Endometrial microvascular endothelial cells (primary cell): ENCODE data around the gene OAS2. TPM values are rescaled to one million over a fixed set of nuclear protein-coding genes. Genes with fewer than 3 reads are reported as not detected.

Source experiments
- in situ Hi-C: cut with HindIII; loops from 2 replicates; pipeline ENCODE4 v1.10.0; 2017; ENCODE audit warnings: low sequenced_read_pairs, low pct_unique_long_range_greater_than_20kb; ENCODE audit errors: inconsistent ontology term
- total RNA-seq: library from RNA; depleted of rRNA; stranded (reverse); fragments of >200 nt; gene quantifications from one replicate; pipeline ENCODE4 v1.2.3, GENCODE V29; 2015; ENCODE audit errors: inconsistent ontology term

Gene OAS2
- total RNA-seq, 1 donor from 2014 or later, result 50.3 TPM

DNA sequence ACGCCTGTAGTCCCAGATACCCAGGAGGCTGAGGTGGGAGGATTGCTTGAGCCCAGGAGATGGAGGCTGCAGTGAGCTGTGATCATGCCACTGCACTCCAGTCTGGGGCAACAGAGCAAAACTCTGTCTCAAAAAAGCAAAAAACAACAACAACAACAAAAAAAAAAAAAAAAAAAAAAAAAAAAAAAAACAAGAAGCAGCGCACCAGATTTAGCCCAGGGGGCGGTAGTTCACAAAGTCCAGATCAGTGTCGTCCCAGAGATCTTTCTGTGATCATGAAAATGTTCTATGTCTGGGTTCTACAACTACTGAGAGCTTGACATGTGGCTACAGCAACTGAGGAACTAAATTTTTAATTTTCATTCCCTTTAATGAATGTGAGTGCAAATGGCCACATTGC lies 27.4 kb downstream of the OAS2 start:
- in situ Hi-C loops, result no loop called here

DNA sequence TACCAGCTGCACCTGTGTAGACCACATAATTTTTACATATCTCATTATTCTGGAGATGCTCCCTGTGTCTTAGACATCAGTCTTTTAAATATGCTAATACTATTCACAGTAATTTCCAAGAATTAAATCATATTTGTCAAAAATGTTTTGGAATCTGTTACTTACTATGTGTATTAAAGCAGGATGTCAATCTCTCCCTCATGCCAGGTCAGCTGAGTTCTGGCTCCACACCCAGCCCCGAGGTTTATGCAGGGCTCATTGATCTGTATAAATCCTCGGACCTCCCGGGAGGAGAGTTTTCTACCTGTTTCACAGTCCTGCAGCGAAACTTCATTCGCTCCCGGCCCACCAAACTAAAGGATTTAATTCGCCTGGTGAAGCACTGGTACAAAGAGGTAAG lies 27.9 kb downstream of the OAS2 start:
- in situ Hi-C loops, result no loop called here

DNA sequence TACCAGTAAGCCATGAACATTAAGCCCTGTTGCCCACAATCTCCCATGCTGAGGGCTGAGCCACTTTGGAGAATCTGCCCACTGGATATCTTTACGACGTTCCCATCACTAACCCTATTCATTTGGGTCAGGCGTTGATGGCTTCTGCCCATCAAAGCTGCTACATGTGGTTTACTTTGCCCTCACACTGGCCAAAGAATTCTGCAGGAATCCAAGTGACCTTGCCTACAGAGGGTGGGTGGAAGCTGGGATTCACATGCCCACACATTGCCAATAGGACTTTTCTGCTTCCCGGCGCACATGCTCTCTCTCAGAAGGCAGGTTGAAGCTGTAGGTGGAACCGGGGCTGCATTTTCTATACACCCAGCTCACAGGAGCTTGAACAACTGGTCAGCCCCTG lies 28.3 kb downstream of the OAS2 start:
- in situ Hi-C loops, result no loop called here

DNA sequence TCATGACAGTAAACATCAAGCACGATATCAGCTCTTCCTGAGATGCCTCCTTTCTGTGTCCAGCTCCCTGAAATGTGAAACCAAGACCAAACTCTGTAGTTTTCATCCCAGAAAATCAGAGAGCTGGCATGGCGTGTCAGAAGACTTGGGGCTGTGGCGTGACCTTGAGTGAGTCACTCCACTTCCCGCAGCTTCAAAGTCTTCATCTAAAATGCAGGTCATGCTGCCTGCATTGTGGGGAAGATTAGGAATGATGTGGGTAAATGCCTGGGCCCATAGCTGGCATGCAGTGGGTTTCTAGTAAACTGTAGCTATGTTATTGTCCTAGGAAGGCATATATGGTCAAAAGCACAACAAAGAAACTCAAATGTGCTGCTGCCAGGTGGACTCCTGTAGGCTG lies 28.8 kb downstream of the OAS2 start:
- in situ Hi-C loops, result no loop called here

DNA sequence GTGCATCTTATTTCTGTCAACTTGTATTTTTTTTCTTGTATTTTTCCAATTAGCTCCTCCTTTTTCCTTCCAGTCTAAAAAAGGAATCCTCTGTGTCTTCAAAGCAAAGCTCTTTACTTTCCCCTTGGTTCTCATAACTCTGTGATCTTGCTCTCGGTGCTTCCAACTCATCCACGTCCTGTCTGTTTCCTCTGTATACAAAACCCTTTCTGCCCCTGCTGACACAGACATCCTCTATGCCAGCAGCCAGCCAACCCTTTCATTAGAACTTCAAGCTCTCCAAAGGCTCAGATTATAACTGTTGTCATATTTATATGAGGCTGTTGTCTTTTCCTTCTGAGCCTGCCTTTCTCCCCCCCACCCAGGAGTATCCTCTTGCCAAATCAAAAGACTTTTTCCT lies 32.4 kb downstream of the OAS2 start:
- in situ Hi-C loops, result no loop called here

DNA sequence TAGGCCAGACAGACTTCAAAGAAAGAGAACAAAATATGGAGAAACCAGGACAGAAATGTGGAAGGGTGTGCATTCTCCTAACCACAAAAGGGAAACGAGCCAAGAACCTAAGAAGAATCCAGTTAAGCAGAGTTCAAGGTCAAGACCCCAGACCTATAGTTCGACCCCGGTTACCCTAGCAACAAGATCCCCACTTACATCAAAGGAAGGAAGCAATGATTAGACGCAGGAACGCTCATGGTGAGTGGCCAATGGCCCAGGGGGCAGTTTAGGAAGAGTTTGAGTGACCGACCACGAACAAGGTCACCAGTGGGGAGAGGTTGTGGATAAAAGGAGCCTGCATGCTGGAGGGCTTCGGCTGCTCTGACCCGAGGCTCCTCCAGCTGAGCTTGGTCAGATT lies 36.2 kb downstream of the OAS2 start:
- in situ Hi-C loops, result no loop called here

DNA sequence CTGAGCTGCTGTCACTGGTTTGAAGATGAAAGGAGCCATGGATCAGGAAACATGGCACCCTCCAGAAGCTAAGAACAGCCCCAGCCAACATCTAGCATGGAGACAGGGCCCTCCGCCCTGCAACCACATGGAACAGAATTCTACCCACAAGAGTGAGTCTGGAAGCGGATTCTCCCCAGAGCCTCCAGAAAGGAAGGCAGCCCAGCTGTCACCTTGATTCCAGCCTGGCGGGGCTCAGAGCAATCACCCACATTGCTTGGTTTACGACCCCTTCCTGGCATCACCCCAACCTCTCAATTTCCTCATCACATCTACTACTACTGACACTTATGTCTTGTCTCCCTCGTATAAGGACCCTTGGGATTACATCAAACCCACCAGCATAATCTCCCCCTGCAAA lies 38.5 kb downstream of the OAS2 start:
- in situ Hi-C loops, result no loop called here

DNA sequence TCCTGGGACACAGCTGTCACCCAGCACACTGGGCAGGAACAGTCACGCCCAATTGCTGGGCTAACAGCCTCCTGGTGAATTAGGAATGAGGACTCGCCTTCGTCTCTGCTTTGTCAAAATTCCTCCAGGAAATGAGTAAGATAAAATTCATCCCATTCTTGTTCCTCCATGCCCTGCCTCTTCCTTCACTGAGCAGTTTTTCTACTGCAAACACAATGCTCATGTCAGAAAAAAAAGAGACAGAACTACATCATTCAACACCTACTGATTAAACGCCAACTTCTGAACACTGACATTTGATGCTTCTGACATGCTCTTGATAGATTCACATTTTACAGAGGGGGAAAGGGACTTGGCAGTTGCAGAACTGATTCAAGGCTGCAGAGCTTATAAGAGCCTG lies 40.7 kb downstream of the OAS2 start:
- in situ Hi-C loops, result no loop called here

DNA sequence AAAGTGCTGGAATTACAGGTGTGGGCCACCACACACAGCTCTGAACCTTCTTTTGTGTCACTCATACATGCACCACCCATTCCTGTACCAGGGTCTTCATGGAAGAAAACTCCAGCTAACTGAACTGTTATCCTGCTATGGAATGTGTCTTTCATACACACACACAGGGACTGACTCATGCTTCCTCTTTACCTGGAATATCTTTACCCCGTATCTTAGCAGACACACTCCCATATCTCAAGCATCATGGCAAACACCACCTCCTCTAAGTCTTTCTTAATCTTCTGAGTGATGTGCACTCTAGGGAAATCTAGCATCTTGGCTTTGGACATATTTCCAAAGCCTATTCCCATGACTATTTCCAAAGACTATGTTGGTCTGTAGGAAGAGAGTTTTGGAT lies 43.2 kb downstream of the OAS2 start:
- in situ Hi-C loops, result no loop called here

DNA sequence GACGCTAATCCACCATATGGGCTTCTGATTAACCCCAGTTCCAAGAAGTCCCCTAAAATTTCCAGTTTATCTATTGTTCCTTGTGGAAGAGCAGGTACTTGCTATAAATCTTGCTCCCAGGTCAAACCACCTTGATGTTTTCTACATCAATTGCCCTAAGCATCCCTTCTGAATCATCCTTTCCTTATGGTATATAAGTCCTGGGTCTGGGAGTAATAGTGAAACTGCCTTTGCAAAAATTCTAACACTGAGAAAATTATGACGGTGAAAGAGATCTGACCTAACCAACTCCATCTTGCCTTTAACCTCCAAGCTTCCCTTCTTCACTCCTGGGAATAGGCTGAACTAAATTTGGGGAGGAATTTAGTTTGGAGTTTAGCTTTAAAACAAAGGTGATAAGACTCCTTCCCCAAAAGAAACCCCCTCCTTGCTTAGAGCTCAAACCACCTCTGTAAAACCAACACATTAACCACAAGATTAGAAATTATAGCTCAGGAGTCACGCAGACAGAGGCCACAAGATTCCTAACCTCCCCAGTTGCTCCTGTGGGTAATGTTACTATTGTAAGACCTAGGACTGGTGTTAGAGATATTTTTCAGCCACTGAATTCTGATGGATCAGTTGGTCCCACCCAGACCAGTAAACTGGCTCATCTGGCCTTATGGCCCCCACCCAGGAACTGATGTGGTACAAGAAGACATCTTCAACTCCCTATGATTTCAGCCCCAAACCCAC lies 44.4 kb downstream of the OAS2 start:
- in situ Hi-C loops, result no loop called here

DNA sequence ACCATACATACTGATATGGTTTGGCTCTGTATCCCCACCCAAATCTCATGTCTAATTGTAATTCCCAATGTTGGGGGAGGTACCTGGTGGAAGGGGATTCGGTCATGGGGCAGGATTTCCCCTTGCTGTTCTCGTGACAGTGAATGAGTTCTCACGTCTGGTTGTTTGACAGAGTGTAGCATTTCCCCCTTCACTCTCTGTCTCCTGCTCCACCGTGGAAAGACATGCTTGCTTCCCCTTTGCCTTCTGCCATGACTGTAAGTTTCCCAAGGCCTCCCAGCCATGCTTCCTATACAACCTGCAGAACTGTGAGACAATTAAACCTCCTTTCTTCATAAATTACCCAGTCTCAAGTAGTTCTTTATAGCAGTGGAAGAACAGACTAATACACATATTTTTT lies 49.4 kb downstream of the OAS2 start:
- in situ Hi-C loops, result no loop called here

DNA sequence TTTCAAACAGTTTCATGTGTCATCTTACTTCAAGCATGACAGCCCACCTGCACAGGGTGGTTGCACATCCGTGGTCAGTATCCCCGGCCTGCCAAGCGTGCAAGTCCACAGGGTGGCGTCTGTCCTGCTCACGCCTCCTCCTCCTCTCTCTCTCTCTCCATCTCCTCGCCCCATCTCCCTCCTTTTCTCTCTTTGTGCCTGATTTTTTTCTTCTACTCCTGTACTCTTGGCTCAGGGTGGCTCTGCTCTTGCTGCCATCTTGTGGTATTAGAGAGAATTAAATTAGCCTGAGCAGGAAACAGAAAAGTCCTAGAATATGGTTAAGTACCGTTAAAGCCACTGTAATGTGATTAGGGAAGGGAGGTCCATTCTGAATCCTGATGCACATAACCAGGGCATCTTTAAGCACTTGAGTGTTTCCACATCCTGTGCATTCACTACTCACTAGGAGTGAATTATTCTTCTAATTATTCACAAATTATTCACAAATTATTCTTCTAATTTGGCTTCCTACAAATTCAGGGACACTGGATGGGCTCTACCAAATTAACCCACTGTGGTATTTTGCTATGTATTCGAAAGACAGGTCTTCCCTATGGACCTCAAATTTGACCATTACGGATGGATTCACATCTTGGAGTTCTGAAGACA lies 52.7 kb downstream of the OAS2 start:
- in situ Hi-C loops, result no loop called here

DNA sequence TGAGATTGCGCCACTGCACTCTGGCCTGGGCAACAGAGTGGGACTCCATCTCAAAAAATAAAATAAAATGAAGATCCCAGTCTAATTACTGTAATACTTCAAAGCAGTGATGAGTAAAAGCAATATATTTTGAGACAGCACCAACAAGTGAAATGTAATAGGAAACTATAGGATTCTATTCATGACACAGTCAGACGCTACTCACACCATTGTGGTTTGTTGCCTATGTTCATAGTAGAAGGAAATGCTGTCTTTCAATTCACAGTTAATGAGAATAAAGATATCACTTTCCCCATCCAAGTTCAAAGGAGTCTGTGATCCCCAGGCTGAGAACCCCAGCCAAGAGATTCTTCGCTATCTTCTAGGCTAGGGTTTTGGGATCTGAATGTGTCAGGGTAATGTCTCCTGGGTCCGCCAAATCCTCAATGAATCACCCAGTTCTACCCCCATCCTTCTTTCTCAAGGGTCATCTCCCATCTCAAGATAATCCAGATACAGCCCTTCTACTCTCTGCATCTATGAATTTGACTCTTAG lies 61.7 kb downstream of the OAS2 start:
- in situ Hi-C loops, result no loop called here

DNA sequence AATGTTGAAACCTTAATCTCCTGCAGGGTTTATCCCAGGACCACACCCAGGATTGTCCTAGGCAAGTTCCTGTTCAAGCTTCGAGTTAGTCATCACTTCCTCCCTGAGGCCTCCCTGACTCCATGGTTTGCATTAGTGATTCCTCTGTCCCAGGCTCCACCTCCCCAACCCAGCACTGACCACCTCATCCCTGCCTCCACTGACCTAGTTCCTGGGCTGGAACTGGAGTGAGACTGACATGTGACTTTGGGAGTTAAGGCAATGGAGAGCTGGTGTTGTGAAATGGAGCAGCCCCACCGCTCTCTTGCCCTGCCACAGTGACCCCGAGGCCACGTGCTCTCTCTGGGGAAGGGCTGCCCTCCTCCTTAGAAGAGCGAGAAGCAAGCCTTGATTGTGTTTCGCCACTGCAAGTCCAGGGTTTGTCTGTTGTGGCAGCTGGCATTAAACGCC lies 62.4 kb downstream of the OAS2 start:
- in situ Hi-C loops, result no loop called here

DNA sequence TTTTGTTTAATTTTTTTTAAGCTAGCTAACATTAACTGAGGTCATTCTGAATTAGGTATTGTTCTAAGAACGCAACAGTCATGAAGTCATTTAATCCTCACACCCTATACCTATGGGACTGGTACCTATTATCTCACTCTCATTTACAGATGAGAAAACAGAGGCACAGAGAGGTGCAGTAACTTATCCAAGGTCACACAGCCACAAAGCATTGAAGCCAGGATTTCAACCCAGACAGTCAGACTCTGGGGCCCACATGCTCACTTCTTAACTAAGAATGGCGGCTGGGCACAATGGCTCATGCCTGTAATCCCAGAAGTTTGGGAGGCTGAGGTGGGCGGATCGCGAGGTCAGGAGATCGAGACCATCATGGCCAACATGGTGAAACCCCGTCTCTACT lies 63.2 kb downstream of the OAS2 start:
- in situ Hi-C loops, result no loop called here

DNA sequence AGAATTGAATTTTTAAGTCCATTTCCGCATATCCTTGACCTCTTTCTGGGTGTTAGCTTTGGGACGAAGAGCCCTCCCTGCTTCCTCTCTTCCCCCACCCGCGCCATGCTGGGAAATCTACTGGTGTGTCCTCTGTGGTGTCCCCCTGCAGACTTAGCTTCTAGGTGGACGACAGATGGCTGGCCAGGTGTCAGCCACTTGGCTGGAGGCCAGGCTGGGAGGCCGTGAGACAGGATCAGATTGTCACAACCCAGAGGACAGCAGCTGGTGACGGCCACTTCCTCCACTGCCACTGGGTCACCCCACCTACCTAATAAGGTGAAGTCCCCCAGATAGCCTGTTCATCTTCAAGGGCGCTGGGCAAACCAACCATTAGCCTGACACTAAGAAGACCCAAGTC lies 64.9 kb downstream of the OAS2 start:
- in situ Hi-C loops, result no loop called here

DNA sequence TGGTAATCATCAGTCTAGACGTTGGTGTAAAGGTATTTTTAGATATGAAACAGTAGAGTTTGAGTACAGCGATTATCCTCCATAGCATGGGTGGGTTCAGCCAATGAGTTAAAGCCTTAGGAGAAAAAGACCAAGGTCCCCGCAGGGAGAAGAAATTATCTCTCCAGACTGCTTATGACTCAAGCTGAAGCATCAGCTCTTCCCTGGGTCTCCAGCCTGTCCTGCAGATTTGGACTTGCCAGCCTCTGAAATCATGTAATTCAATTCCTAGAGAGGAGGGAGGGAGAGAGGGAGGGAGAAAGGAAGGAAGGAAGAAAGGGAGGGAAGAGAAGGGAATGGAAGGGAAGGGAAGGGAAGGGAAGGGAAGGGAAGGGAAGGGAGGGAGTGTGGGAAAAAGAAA lies 66.2 kb downstream of the OAS2 start:
- in situ Hi-C loops, result no loop called here

DNA sequence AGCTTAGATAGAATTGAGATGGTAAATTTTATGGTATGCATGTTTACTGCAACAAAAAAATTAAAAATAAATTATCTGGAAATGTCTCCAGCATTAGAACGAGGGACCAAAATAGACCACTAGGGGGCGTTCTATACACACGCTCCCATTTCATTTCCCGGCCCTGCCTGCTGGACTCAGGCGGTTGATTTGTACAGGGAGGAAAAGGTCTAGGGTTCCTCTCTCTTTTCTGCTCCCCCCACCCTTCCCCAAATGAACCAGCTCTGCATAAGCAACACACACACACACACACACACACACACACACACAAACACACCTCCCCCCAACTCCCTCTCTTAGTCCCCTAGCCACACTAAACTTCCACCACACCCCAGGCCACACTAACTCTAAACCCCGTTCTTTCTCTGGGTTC lies 70.4 kb downstream of the OAS2 start:
- in situ Hi-C loops, result no loop called here

DNA sequence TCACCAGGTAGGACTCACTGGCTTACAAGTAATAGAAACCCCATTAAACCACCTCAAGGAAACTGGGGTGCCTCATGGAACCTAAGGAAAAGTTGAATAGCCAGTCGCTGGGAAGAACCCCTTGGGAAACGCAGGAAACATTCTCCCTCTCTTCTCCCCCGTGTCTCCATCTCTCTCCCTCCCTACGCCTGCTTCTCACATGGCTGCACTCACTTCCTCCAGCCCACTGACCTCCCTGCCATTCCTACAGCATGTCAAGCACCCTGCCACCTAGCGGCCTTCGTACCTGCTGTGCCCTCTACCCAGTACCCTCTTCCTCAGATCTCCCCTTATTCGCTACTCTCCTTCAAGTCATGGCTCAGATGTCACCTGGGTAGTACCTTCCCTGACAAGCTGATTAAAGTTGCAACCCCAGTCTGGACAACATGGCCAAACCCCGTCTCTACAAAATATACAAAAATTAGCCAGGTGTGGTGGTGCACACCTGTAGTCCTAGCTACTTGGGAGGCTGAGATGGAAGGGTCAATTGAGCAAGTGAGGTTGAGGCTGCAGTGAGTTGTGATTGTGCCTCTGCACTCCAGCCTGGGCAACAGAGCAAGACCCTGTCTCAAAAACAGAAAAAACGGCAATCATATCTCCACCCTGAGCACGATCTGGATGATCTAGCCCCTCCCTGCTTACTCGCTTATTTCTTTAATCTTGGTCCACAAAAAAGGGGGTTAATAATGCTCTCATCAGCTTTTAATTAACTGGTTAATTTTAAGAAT lies 71.8 kb downstream of the OAS2 start:
- in situ Hi-C loops, result loop anchor here (25.0 kb wide), 1 partner anchor 112 kb away; no protein-coding TSS in a partner anchor

DNA sequence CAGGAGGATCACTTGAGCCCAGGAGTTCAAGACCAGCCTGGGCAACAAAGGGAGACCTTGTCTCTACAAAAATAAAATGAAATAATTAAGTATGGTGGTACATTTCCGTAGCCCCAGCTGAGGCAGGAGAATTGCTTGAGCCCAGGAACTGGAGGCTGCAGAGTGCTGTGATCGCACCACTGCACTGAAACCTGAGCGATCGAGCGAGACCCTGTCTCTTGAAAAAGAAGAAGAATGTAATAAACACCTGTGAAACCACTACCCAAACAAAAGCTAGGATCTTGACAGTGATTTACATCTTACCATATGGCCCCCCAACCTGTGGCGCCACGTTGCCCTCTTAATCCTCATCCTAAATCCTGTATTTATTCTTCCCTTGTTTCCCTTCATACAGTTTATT lies 72.5 kb downstream of the OAS2 start:
- in situ Hi-C loops, result loop anchor here (25.0 kb wide), 1 partner anchor 112 kb away; no protein-coding TSS in a partner anchor
